HG02885 (cell line): ENCODE results near the gene BICRAL.
"Not testable (repeated sequence)": the region's sequence is repeated elsewhere in the genome, so short reads cannot be mapped to it uniquely, and the experiment has no call there.

Experiments
- ATAC-seq: cut with Tn5 transposase; IDR thresholded peaks from one replicate; pipeline ENCODE4 v1.9.1; 2021; ENCODE audit warnings: mild to moderate bottlenecking; ENCODE audit not compliant: unreplicated experiment, poor library complexity

The BICRAL gene

GRCh38 chr6:42831237-42831636 is 49.4 kb downstream of the BICRAL start:
- ATAC-seq, result no peak

DNA sequence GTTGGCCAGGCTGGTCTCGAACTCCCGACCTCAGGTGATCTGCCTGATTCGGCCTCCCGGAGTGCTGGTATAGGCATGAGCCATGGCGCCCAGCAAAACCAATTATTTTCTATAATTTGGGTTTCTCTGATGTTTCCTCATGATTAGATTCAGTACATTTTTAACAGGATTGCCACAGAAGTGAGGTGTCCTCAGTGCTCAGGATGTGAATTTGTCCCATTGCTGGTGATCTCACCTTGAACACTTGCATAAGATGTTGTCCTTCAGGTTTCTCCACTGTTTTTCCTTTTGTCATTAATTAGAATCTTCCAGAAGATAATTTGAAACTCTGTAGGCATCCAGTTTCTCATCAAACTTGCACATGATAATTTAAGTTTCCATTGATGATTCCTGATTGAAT is 52.2 kb downstream of the BICRAL start:
- ATAC-seq, result no peak

GRCh38 chr6:42841844-42842584 is 60.2 kb downstream of the BICRAL start:
- ATAC-seq, result no peak

DNA sequence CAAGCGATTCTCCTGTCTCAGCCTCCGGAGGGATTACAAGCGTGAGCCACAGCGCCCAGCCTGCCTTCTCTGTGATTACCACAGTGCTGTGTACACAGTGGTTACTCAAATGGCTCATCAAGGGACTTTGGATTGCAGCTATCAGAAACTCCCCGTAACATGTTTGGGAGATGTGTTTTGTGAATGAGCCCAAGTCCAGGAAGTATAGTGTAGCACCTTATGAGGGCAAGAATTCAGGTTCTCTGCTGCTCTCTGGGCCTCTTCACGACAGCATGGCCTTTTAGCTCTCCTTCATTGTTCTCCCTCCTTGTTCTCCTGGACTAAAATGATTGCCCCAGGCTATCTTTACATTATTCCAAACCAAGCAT is 63.5 kb downstream of the BICRAL start:
- ATAC-seq, result no peak

GRCh38 chr6:42846505-42846904 is 64.7 kb downstream of the BICRAL start:
- ATAC-seq, result no peak

DNA sequence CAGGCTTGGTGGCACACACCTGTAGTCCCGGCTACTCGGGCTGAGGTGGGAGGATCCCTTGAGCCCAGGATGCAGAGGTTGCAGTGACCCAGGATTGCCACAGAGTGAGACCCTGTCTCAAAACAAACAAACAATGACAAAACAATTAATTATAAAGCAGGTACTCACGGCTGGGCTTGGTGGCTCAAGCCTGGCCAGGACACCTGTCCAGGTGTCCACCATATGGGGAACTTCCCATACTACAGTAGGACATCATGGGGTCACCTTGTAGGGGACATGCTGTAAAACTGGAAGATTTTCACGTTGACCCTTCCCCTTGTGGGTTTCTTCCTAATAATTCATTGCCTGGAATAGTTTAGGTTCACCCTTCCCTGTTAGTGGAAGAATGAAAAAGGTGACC is 66.8 kb downstream of the BICRAL start:
- ATAC-seq, result no peak

GRCh38 chr6:42851599-42851998 is 69.7 kb downstream of the BICRAL start:
- no peak for ATAC-seq

DNA sequence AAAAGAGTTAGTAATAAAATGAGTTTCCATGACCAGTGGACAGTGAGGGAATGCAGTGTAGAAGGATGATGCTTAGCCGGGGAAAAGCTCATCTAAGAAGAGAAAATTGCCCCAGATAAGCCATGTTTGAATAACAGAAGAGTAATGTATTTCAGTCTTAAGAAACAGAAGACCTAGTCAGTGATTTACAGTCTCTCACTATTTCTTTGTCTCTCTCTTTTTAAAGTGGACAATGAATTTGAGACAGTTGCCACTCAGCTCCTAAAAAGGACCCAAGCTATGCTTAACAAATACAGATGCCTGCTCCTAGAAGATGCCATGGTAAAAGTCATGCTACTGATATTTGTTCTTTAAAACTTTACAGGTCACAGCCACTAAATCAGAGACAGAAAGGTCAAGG is 78.2 kb downstream of the BICRAL start:
- ATAC-seq, result no peak

DNA sequence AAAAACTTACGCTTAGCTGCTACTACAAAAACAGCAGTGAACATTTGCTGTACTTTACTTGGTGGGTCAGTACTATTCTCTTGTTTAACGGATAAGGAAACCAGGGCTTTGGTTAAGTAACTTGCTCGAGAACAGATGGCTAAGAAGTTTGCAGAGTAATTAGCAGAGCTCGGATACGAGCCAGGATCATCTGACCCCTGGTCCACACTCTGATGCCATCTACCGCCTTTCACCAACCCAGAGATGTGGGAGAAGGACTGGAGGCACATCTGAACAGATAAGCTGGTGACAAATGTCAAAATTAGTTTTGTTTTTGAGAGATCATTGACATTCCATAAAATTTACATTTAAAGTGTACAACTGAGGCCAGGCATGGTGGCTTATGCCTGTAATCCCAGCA is 78.6 kb downstream of the BICRAL start:
- no peak for ATAC-seq

DNA sequence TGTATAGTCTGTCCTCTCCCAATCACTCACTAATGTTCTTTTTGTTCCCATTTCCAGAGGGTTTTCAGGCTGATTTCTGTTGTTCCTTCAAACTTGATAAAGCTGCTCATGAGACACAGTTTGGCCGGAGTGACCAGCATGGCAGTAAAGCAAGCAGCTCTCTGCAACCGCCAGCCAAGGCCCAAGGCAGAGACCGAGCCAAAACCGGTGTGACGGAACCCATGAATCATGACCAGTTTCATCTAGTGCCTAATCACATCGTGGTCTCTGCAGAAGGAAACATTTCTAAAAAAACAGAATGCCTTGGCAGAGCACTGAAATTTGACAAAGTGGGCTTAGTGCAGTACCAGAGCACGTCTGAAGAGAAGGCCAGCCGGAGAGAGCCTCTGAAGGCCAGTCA is 82.8 kb downstream of the BICRAL start:
- no peak for ATAC-seq

- no peak for ATAC-seq
These were observed 88.5 kb downstream of the BICRAL start for GRCh38 chr6:42870145-42870936.

DNA sequence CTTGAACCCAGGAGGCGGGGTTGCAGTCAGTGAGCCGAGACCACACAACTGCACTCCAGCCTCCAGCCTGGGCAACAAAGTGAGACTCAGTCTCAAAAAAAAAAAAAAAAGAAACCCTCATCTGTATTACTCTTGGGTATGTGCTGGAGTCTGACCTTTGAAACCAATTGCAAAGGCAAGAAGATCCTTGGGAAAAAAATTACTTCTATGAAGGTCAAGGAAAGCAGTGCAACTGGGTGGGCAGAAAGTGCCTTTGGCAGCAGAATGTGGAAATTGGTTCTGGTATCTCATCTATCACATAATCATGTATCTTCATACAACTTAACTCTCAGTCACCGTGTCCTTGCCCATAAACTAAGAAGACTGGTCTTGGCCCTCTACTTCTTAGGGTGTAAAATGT is 89.9 kb downstream of the BICRAL start:
- no peak for ATAC-seq

DNA sequence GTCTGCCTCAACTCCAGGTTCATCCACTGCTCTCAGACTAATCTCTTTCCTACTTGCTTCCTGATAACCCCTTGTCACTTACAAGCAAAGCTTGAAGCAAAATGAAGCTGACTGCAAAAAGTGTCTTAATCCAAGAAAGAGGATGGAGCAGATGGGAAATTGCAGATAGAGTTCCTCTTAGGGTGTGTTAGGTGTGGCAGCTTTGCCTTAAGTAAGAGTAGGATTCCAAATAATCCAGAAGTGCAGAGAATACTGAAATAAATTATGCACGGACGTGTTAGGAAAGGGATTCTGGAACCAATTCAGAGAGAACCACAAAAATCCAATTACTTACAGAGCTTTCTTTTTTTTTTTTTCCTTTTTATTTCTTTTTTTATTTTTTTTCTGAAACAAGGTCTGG is 91.5 kb downstream of the BICRAL start:
- no peak for ATAC-seq

DNA sequence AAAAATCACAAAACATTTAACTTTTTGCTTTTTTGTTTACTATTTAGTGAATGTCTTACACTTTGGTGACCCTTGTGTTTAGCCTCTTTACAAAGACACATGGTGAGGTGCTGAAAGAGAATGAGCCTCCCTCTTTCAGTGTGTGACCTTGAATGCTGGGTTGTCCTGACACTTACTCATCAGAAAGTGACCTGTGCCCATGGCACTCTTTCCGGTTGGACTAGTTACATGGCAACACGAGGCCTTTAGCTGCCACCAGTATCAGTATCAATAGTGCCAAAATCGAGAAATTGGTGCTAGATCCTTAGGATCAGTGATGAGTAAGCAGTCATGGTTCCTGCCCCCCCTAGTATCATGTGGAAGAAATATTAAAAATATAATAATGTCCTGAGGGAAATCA is 95.8 kb downstream of the BICRAL start:
- ATAC-seq, result no peak

DNA sequence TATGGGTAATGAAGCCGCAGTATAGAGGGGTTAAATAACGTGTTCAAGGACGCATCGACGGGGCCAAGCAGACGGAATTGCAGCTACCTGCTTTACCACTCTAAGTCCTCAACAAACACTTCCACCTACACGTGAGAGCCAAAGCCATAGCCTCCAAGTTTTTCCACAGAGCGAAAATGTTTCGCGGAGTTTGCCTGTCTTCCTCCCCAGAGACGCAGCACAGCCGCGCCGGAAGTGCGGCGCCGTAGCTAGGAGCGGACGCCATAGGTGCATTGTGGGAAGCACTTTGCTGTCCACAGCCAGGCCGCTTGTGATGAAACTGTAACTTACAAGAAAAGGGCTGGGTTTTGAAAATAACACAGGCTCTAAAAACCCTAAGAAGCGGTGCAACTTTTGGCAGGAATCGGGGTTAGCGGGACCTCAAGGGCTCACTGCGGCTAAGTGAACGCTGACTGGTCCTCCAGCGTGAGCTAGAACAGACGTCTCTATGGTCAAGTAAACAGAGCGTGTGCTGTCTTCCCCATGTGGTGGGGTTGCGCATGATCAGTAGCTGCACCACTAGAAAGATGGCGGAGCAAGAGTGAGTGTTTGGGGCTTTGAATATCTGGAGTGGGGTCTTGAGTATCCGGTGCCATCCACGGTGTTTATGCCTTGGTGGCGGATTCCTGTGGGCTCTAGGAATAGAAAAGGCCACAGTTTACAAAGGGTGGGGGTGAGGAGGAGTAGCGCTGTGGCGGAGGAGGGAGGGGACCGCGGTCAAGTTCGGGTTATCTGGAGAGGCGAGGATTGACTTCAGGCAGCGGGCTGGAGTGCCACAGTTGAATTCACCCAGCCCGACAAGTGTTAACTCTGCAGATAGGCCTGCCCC is 97.8 kb downstream of the BICRAL start, which contains the start of gene RPL7L1:
Gene RPL7L1 (plus strand): TSS at position 245 of the 868 bp plus-strand sequence. CDS start 295 bp downstream, at position 540.
- ATAC-seq, result peak; percentile 90

GRCh38 chr6:42880240-42880817 is 98.5 kb downstream of the BICRAL start:
- ATAC-seq, result not testable (repeated sequence)

DNA sequence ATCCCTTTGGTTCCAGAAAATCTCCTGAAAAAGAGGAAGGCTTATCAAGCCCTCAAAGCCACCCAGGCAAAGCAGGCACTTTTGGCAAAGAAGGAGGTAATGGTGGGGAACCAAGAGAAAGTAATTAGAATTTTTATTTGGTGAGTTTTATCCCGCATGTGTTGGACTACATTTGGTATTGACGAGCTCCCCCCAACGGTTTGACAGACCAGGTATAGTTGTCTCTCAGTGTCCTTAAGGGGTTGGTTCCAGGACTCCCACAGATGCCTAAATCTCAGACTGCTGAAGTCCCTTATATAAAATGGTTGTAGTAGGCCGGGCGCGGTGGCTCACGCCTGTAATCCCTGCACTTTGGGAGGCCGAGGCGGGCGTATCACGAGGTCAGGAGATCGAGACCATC is 99.0 kb downstream of the BICRAL start:
- not testable (repeated sequence) for ATAC-seq

GRCh38 chr6:42885702-42886101 is 103.8 kb downstream of the BICRAL start:
- ATAC-seq, result no peak

- ATAC-seq, result not testable (repeated sequence)
These were observed 106.3 kb downstream of the BICRAL start for GRCh38 chr6:42888201-42888600.

GRCh38 chr6:42889815-42890214 is 108.0 kb downstream of the BICRAL start:
- ATAC-seq, result no peak
